G401 (cell line): ENCODE data around the gene PRICKLE4. TPM values are rescaled to one million over a fixed set of nuclear protein-coding genes. Genes with fewer than 3 reads are reported as not detected.
A peak's percentile ranks its signal among the peaks of the same experiment; 100 is the strongest.
"Not testable (repeated sequence)": the region's sequence is repeated elsewhere in the genome, so short reads cannot be mapped to it uniquely, and the experiment has no call there.

Experiments used
- DNase-seq: peaks from one replicate; pipeline ENCODE4 v3.0.0-alpha.2; 2015; ENCODE audit warnings: low spot score
- in situ Hi-C: cut with HindIII; loops from 2 replicates; pipeline ENCODE4 v1.10.0; 2016; ENCODE audit warnings: low sequenced_read_pairs, mixed read lengths
- total RNA-seq: library from RNA; depleted of rRNA; stranded (reverse); fragments of >200 nt; shearing (Covaris generic); gene quantifications from 2 replicates; pipeline ENCODE4 v1.2.3, GENCODE V29; 2014

Gene PRICKLE4
- total RNA-seq, 1 experiment from 2014 or later: not detected

GRCh38 chr6:41786451-41787218 lies 6.1 kb downstream of the PRICKLE4 start:
- DNase-seq: peak; percentile 85
- in situ Hi-C loops: loop anchor here (25.0 kb wide), 1 partner anchor 251 kb away; no protein-coding TSS in a partner anchor

- in situ Hi-C loops: loop anchor here (25.0 kb wide), 1 partner anchor 250 kb away; no protein-coding TSS in a partner anchor
- peak; percentile 91 for DNase-seq
These were observed 6.8 kb downstream of the PRICKLE4 start, which contains the start of gene TOMM6 for GRCh38 chr6:41787219-41787917. Gene TOMM6 (plus strand): TSS chr6:41787694. CDS start chr6:41787698, 4 bp downstream.

- in situ Hi-C loops: loop anchor here (25.0 kb wide), 1 partner anchor 248 kb away; no protein-coding TSS in a partner anchor
- DNase-seq: no peak
These were observed 8.8 kb downstream of the PRICKLE4 start for GRCh38 chr6:41789390-41789724.

GRCh38 chr6:41790045-41790444 lies 9.5 kb downstream of the PRICKLE4 start:
- in situ Hi-C loops: loop anchor here (25.0 kb wide), 1 partner anchor 247 kb away; no protein-coding TSS in a partner anchor
- DNase-seq: no peak

DNA sequence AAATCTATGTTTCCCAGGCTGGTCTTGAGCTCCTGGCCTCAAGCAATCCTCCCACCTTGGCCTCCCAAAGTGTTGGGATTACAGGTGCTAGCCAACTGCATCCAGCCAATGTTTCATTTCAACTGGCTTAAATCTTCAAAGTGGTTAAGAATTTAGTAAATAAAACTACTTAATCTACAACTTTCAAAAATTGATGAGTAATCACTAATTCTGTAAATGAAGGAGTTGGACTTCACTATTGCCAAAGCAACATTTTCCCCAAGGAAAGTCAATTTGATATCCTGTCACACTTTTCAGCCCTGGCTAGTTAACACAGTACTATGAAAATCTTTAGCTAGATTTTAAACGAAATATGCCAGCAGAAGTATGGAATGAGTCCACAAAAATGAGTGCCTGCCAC lies 10.7 kb downstream of the PRICKLE4 start:
- in situ Hi-C loops: loop anchor here (25.0 kb wide), 1 partner anchor 246 kb away; no protein-coding TSS in a partner anchor
- DNase-seq: no peak

DNA sequence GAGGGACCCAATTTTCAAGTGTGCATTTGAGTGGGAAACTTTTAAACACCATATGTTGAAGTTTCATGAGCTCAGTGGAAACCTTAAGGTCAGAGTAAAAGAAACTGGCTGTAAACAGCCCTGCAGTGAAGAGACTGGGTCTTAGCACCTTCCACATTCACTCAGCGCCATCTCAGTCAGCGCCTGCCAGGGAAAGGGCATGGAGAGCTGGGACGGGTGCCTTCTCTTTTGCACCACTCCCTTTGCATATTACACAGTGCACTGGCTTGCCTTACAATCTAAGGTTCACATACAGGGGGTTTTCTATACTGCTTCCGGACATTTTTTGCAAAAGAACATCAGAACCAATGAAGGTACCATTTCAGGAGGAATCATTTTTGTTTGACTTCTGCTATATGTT lies 11.4 kb downstream of the PRICKLE4 start:
- in situ Hi-C loops: loop anchor here (25.0 kb wide), 1 partner anchor 245 kb away; no protein-coding TSS in a partner anchor
- DNase-seq: no peak

DNA sequence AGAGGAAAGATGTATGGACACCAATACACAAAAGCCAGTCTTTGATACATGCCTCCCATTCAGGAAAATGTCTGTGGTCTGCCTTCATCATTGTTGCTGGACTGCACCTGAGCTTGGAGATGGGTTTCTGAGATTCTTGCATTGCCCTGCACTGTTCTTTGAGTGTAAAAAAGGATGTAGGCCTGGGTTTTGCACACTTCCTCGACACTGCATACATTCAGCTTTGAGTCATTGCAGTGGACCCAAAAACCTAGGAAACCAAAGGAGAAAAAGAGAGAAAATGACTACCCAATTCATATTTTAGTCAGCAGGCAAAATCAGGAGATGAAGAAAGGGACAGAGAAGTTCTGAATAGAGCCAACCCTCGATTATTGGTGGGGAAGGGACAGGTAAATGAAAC lies 15.9 kb downstream of the PRICKLE4 start:
- in situ Hi-C loops: loop anchor here (25.0 kb wide), 1 partner anchor 241 kb away; no protein-coding TSS in a partner anchor
- DNase-seq: no peak

DNA sequence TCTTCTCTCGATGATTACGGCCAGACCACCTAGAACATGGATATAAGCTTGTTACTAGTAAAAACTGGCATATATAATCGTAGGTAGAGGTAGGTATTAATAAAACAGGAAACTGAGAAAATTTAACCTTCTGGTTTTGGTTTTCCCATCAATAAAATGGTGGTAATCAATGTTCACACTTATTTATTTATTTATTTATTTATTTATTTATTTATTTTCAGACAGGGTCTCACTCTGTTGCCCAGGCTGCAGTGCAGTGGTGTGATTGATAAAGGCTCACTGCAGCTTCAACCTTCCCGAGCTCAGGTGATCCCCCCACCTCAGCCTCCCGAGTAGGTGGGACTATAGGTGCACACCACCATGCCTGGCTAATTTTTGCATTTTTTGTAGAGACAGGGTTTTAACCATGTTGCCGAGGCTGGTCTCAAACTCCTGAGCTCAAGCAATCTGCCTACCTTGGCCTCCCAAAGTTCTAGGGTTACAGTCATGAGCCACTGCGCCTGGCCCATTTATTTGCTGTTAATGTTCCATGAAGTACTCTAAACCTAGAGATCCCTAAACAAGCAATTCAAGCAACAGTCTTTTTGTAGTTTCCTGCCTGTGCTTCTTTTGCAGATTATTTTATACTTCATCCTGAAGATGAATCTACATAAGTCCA lies 18.4 kb downstream of the PRICKLE4 start:
- in situ Hi-C loops: loop anchor here (25.0 kb wide), 1 partner anchor 238 kb away; no protein-coding TSS in a partner anchor
- DNase-seq: no peak

DNA sequence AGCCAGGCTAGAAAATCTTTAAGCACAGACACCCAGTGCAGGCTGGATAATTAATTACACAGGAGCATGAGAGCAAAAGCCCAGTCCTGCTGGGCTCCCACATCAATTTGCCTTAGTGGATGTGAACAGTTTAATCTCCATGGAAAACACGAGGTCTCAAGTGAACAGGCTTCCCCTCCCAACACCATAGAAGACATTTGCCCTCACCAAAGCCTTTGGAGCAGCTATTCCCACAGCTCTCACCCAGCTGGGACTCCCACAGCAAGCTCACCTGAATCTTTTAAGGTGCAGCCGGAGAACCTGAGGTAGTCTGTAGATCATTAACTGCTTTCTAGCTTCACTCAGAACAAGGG lies 19.0 kb downstream of the PRICKLE4 start:
- DNase-seq: no peak
- in situ Hi-C loops: loop anchor here (25.0 kb wide), 1 partner anchor 238 kb away; no protein-coding TSS in a partner anchor

DNA sequence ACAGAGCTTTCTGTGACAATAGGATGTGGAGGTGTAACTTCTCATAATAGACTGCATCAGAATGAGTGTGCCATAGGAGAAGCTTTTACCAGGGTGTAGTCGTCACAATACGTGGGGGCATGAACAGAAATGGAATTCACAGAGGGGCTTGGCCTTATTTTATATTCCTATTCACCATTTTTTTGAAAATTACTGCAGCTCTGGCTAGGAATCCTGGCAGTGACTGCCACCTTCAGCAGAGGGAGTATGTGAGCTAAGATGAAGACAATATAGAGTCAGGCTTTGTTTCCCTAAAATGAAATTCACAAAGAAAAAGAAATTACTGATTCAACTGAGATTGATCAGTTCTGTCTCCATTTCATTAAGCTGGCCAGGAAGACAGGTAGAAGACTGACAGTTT lies 20.8 kb downstream of the PRICKLE4 start:
- no peak for DNase-seq

GRCh38 chr6:41805830-41806774 lies 25.5 kb downstream of the PRICKLE4 start:
- in situ Hi-C loops: no loop called here
- no peak for DNase-seq

More for the DNA sequence above, 20.8 kb downstream of the PRICKLE4 start:
- in situ Hi-C loops: no loop called here

DNA sequence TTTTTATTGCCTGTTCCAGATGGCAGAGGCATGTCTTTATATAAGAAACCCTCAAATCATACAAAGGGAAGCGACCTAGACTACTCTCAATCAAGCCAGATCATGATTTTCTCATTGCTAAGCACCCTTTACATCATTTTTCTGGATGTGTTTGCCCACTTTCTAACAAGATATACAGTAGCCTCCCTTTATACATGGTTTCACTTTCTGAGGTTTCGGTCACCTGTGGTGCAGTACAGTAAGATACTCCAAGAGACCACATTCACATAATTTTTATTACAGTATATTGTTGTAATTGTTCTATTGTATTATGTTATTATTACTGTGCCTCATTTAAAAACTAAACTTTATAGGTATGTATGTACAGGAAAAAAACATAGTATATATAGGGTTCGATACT lies 30.5 kb downstream of the PRICKLE4 start:
- no peak for DNase-seq
- in situ Hi-C loops: no loop called here

DNA sequence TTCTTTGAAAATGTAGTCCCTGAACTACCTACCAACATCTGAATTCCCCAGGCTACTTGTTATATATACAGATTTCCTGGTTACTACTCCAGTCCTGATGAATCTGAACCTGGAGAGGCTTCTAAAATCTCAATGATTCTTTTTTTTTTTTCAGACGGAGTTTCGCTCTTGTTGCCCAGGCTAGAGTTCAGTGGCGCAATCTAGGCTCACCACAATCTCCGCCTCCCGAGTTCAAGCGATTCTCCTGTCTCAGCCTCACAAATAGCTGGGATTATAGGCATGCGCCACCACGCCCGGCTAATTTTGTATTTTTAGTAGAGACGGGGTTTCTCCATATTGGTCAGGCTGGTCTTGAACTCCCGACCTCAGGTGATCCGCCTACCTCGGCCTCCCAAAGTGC lies 31.4 kb downstream of the PRICKLE4 start:
- DNase-seq, in situ Hi-C loops: not testable (repeated sequence)

- in situ Hi-C loops: no loop called here
- no peak for DNase-seq
These were observed 32.9 kb downstream of the PRICKLE4 start for GRCh38 chr6:41813469-41813868.

DNA sequence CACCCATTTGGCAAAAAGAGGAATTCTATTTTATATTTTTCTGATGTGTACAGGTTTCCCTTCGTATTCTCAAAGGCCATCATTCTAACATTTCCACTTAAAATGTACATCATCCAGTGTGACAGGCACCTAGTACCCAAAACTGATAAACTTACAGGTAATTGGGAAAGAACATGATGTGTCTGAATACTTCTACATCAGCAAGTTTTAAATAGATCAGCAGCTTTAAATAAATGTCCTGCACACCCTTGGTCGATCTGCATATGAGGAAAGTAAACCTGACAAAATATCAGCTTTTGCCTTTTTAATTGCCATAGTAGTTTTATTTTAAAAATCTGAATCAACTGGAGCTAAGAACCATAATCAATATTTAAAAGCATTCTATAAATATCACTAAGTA lies 33.4 kb downstream of the PRICKLE4 start:
- DNase-seq: no peak
- in situ Hi-C loops: no loop called here

DNA sequence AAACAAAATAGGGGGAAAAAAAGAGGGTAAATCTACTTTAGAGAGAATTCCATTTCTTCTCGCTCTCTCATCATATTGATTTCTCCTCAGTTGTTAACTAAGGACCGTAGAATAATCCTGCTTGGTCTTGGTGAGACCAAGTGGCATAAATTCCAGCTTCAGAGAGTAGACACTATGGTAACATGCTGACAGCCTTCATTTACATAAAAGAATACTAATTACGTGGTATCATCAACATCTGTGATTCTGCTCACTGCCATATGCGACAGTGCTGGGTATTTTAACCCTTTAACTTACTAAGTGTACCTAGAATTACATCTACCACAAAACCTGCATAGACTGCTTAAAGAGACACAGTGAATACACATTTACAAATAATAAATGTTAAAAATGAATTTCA lies 34.0 kb downstream of the PRICKLE4 start:
- DNase-seq: no peak
- in situ Hi-C loops: no loop called here

- in situ Hi-C loops: no loop called here
- DNase-seq: no peak
These were observed 35.0 kb downstream of the PRICKLE4 start for GRCh38 chr6:41815587-41815986.

DNA sequence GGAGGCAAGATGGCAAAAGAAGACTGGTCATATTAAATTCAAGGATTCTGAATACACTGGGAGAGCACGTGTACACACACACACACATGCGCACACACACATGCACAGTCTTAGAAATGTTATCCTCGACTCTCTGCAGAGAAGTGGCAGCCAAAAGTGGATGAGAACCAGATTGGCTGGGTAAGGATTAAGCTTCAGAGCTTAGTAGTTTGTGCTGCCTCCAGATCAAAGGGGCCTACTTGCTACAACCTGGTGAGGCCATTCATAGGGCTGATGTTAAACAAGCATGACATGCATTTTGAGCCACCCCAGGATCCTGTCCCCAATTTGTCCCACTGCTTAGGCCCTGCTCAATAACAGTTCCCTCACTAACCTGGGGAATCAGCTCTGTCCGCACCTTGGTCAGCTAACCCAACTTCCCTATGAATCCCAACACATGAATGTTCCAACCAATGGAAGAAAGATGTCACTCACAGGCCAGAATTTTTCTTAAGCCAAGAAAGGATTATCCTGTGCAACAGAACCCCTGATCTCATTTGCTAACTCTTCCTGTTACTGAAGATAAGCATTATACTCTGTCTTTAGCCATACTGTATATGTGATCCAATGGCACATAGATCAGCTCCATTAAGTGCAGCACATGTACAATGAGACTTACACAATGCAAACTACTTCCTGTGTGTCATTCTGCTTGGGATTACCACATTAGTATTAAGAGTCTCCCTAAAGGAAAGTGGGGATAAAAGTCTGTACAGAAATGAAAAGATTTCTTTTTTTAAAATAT lies 37.9 kb downstream of the PRICKLE4 start:
- no peak for DNase-seq
- in situ Hi-C loops: no loop called here
